Mammary epithelial cell (primary cell): Measurements from ENCODE around the gene CACNG5.

Experiments used
- EZH2 ChIP-seq: IDR thresholded peaks from 2 replicates; pipeline ENCODE4 v1.6.1; 2012; ENCODE audit warnings: low read length, inconsistent platforms, borderline replicate concordance
- TF ChIP-seq, protein P1 (sequence below), 2 donors: IDR thresholded peaks in 1 of 2; conservative IDR thresholded peaks in 1 of 2; 2 replicates each; pipeline ENCODE4 v1.5.1; 2011 to 2012; ENCODE audit warnings: inconsistent platforms in 2 of 2, low read length in 2 of 2, mild to moderate bottlenecking in 2 of 2, control low read depth in 1 of 2, low read depth in 1 of 2; ENCODE audit not compliant: insufficient read depth in 1 of 2; ENCODE audit errors: extremely low read depth in 1 of 2

DNA sequence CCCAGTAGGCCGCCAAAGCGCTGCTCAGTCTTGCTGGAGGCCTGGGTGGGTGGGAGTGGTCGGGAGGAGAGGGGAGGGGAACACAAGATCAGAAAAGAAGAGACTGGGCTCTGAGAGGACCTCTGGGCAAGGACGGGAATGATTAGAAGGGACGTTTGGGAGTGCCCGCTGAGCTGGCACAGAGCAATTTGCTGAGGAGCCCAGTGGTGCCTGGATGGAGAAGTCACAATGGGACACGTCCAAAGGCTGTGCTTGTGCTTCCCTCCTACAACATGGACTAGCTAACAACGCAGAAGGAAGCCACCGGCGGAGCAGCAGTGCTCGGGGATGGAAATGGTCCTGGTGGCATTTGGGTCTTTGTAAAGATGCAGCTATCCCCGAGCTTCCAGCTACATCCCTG lies 84.0 kb downstream of the CACNG5 start:
- TF ChIP-seq, protein P1, sequence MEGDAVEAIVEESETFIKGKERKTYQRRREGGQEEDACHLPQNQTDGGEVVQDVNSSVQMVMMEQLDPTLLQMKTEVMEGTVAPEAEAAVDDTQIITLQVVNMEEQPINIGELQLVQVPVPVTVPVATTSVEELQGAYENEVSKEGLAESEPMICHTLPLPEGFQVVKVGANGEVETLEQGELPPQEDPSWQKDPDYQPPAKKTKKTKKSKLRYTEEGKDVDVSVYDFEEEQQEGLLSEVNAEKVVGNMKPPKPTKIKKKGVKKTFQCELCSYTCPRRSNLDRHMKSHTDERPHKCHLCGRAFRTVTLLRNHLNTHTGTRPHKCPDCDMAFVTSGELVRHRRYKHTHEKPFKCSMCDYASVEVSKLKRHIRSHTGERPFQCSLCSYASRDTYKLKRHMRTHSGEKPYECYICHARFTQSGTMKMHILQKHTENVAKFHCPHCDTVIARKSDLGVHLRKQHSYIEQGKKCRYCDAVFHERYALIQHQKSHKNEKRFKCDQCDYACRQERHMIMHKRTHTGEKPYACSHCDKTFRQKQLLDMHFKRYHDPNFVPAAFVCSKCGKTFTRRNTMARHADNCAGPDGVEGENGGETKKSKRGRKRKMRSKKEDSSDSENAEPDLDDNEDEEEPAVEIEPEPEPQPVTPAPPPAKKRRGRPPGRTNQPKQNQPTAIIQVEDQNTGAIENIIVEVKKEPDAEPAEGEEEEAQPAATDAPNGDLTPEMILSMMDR (conservative IDR thresholded peaks at IDR 0.05 in 1 of 2, IDR thresholded peaks at IDR 0.05 in 1 of 2; ENCODE audit: extremely low read depth in 1 of 2, insufficient read depth in 1 of 2, low read depth in 1 of 2, low read length in 2 of 2): no peak
- TF ChIP-seq EZH2: no peak
